Mononuclear cell (primary cell): ENCODE results near the gene GRK7. TPM values are rescaled to one million over a fixed set of nuclear protein-coding genes. Genes with fewer than 3 reads are reported as not detected.

Experiments used
- H3K27me3 ChIP-seq: 2 replicates; pipeline ENCODE4 v1.6.0; 2011; ENCODE audit warnings: low read length, control low read depth; ENCODE audit not compliant: insufficient read depth
- H3K4me1 ChIP-seq: 2 replicates; pipeline ENCODE4 v1.5.1; 2011; ENCODE audit warnings: mild to moderate bottlenecking, low read length, control low read depth; ENCODE audit not compliant: insufficient read depth
- H3K4me3 ChIP-seq: 2 replicates; pipeline ENCODE4 v1.5.1; 2011; ENCODE audit warnings: mild to moderate bottlenecking, low read length, moderate library complexity
- H3K9me3 ChIP-seq: 2 replicates; pipeline ENCODE4 v1.5.1; 2011; ENCODE audit warnings: low read depth, mild to moderate bottlenecking, control low read depth, low read length
- total RNA-seq: library from RNA; depleted of rRNA; stranded (reverse); fragments of >200 nt; gene quantifications from one replicate; pipeline ENCODE4 v1.2.3, GENCODE V29; 2012

The GRK7 gene, protein sequence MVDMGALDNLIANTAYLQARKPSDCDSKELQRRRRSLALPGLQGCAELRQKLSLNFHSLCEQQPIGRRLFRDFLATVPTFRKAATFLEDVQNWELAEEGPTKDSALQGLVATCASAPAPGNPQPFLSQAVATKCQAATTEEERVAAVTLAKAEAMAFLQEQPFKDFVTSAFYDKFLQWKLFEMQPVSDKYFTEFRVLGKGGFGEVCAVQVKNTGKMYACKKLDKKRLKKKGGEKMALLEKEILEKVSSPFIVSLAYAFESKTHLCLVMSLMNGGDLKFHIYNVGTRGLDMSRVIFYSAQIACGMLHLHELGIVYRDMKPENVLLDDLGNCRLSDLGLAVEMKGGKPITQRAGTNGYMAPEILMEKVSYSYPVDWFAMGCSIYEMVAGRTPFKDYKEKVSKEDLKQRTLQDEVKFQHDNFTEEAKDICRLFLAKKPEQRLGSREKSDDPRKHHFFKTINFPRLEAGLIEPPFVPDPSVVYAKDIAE (N-terminal part only)
- 0.10 TPM for total RNA-seq

GRCh38 chr3:141763088-141763750, at the start of gene GRK7:
Gene GRK7 (plus strand): TSS chr3:141763408. CDS start chr3:141778285, 14,877 bp downstream.
- H3K27me3 ChIP-seq: no peaks in the 10 kb centered on the region
- H3K4me1 ChIP-seq: peaks cover 9% of the 10 kb centered on the region

GRCh38 chr3:141714671-141715070, 48.5 kb upstream of the GRK7 start:
- Histone ChIP-seq H3K27me3 (no peaks in the 10 kb centered on the region), H3K4me3 (no peak overlapping the region), H3K9me3 (no peaks in the 10 kb centered on the region), H3K4me1 (no peaks in the 10 kb centered on the region)

More at GRCh38 chr3:141763088-141763750, at the start of gene GRK7:
- no peaks in the 10 kb centered on the region for H3K9me3 ChIP-seq
- H3K4me3 ChIP-seq: no peak within 1 kb of the TSS

DNA sequence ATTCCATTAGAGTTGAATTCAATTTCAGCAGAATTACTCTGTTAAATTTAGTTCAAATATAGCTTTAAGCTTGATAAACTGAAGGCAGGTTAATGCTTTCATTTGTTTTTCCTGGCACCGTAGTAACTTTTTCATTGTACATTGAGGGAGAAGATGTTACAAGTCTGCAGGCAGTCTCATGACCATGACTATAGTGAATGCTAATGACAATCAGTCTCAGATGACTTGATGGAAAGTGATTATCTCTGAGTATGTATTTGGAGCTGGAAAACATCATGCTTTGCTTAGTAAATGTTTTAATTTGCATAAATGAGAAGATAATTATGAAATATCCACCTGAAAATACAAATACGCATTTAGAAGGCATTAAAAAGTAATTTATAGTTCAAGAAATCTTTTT, 41.1 kb upstream of the GRK7 start:
- Histone ChIP-seq H3K4me3 (no peak overlapping the region), H3K27me3 (no peaks in the 10 kb centered on the region), H3K4me1 (no peaks in the 10 kb centered on the region), H3K9me3 (no peaks in the 10 kb centered on the region)

DNA sequence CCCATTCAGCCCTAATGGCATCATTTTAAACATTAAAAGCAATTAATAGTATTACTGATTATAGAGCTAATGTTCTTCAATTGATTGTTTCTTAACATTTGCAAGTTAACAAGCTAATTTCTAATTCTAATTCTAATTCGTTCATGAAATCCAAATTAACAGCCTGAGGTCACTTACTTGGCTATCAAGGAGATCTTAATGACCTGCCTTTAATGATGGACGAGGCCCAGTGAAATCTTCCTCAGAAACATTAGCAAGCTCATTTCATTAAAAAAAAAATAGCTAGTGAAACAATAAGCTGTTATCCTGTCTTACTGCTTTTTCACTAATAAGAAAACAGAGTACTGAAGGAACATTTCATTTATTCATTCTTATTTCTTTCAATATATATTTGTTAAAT, 40.6 kb upstream of the GRK7 start:
- H3K27me3 ChIP-seq: no peaks in the 10 kb centered on the region
- H3K4me3 ChIP-seq: no peak overlapping the region
- no peaks in the 10 kb centered on the region for H3K4me1 ChIP-seq
- no peaks in the 10 kb centered on the region for H3K9me3 ChIP-seq

DNA sequence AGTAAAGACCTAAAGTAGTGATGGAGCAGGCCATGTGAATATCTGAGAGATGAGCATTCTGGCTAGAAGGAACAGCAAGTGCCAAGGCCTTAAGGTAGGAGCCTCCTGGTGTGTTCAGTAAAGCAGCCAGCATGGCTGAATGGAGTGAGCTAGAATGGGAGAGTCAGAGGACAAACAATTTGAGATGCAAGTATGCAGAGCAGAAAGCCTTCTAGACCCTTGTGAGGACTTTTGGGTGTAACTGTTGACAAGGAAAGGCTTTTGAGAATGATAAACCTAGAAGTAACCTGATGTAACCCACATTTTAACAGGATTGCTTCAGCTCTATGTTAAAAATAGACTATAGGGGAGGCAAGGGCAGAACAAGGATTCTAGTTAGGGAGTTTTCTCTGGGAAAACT, 40.0 kb upstream of the GRK7 start:
- no peaks in the 10 kb centered on the region for H3K4me1 ChIP-seq
- no peaks in the 10 kb centered on the region for H3K27me3 ChIP-seq
- no peaks in the 10 kb centered on the region for H3K9me3 ChIP-seq
- H3K4me3 ChIP-seq: no peak overlapping the region

DNA sequence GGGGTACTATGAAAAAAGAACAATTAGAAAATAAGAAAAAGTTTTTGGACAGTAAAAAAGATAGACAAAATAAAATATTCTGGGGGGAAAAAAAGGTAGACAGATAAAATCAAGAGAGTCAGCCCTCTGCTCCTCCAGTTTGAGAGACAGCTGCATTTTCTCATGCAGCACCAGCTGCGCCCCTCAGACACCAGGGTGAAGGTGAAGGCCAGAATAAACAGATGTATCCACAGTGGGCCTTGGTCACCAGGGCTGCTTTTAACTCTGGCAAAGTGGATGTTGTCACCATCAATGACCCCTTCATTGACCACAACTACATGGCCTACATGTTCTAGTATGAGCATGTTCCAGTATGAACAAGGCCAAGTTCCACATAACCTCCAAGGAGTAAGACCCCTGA, 39.0 kb upstream of the GRK7 start:
- no peaks in the 10 kb centered on the region for H3K27me3 ChIP-seq
- no peaks in the 10 kb centered on the region for H3K9me3 ChIP-seq
- H3K4me1 ChIP-seq: no peaks in the 10 kb centered on the region
- no peak overlapping the region for H3K4me3 ChIP-seq

DNA sequence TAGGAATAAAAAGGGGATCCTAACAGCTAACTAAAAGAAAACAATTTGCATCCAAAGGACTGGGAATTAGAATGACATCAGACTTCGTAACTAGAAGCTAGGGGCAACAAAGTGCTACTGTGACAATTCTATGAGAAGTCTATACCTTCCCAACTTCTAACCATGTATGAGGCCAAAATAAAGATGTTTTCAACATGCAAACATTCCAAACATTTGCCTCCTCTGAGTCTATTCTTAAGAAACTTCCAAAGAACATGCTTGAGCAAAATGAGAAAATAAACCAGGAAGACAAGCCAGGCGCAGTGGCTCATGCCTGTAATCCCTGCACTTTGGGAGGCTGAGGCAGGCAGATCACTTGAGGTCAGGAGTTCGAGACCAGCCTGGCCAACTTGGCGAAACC, 38.2 kb upstream of the GRK7 start:
- Histone ChIP-seq H3K27me3 (no peaks in the 10 kb centered on the region), H3K4me1 (no peaks in the 10 kb centered on the region), H3K9me3 (no peaks in the 10 kb centered on the region), H3K4me3 (no peak overlapping the region)

- no peaks in the 10 kb centered on the region for H3K27me3 ChIP-seq
- H3K9me3 ChIP-seq: no peaks in the 10 kb centered on the region
- H3K4me1 ChIP-seq: no peaks in the 10 kb centered on the region
- no peak overlapping the region for H3K4me3 ChIP-seq
These were observed 36.7 kb upstream of the GRK7 start for GRCh38 chr3:141726483-141726882.

DNA sequence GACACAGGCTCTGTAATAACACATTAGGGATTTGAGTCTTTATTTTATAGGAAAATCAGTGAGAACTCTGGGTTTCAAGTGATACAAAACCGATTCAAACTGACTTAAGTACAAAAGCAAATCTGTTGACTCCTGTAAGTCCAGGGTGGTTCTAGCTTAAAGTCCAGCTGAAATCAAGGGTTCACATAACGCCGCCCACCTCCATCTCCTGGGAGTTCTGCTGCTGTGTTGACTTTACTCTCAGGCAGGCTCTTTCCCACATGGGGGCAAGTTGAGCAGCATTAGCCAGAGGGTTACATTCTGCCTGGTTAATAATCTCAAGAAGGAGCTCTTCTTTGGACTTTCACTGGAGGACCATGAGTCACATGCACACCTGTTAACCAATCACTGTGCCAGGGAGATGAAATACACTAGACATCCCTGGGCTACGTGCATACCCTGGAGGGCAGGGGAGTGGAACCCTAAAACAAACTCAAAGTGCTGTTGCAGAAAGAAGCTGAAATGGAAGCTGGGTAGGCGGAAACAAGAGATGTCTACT, 34.8 kb upstream of the GRK7 start:
- no peaks in the 10 kb centered on the region for H3K4me1 ChIP-seq
- no peaks in the 10 kb centered on the region for H3K9me3 ChIP-seq
- no peaks in the 10 kb centered on the region for H3K27me3 ChIP-seq
- no peak overlapping the region for H3K4me3 ChIP-seq

DNA sequence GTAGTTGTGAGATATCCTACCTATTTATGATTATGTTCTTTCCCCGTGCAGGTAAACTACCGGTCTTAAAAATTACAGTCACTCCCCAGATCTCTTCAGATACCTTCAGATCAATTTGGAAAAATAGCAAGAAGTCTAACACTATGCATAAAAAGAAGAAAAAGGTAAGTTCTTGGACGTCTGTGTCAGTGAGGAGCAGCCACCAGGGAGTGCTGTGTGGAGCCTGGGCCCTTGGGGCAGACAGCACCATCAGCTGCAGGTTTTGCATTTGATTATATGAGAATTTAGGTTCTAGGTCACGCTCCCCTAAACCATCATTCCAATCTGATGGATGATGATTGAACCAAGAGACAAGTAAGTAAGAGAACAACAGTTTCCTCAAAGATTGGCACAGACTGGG, 34.0 kb upstream of the GRK7 start:
- H3K4me1 ChIP-seq: no peaks in the 10 kb centered on the region
- no peaks in the 10 kb centered on the region for H3K9me3 ChIP-seq
- no peaks in the 10 kb centered on the region for H3K27me3 ChIP-seq
- no peak overlapping the region for H3K4me3 ChIP-seq

DNA sequence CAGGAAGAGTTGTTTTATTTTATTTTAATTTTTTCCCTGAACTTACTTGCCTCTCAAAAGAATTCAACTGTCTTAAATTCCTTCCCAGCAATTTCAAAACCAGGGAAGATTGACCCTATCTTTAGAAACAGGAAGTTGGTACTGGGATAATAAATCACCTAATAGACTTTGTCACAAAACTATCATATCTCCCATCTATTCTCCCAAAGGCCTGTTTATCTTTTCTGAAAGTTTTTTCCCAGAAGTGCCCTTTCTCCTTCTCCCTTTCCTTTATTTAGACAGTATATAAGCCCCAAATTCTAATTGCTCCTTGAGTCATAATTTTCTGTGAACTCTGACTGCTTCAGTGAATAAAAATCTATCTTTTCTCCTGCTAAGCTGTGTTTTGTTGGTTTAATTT, 28.0 kb upstream of the GRK7 start:
- H3K4me3 ChIP-seq: no peak overlapping the region
- H3K9me3 ChIP-seq: no peaks in the 10 kb centered on the region
- H3K4me1 ChIP-seq: peaks cover 22% of the 10 kb centered on the region
- H3K27me3 ChIP-seq: no peaks in the 10 kb centered on the region

GRCh38 chr3:141735770-141736465, 27.3 kb upstream of the GRK7 start:
- Histone ChIP-seq H3K4me1 (peaks cover 29% of the 10 kb centered on the region), H3K27me3 (no peaks in the 10 kb centered on the region), H3K9me3 (no peaks in the 10 kb centered on the region)

DNA sequence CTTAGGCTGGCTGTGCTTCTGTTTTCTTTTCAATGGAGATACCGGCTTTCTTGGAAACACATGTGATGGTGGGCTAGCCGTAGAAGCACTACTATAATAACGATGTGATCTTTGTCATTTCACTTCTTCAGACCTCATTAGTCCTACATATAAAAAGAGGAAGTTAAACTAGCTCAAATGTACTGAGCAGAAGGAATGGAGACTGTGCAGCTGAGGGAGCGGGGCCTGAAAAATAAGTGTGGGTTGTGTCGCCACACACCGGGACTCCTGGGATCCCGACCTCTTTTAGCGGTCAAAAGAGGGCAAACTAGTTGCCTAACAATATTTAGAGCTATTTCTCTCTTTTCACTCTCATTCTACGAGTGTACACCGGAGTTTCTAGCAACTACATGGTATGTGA, 26.1 kb upstream of the GRK7 start:
- Histone ChIP-seq H3K4me3 (no peak overlapping the region), H3K9me3 (no peaks in the 10 kb centered on the region), H3K4me1 (peaks cover 34% of the 10 kb centered on the region), H3K27me3 (no peaks in the 10 kb centered on the region)

More at GRCh38 chr3:141735770-141736465, 27.3 kb upstream of the GRK7 start:
- no peak overlapping the region for H3K4me3 ChIP-seq

GRCh38 chr3:141737678-141738021, 25.6 kb upstream of the GRK7 start:
- Histone ChIP-seq H3K9me3 (no peaks in the 10 kb centered on the region), H3K27me3 (no peaks in the 10 kb centered on the region), H3K4me3 (peak overlapping the region; percentile 98), H3K4me1 (peaks cover 37% of the 10 kb centered on the region)
